Lung (tissue), 12 donors: Measurements from ENCODE around the gene ETV5. TPM values are rescaled to one million over a fixed set of nuclear protein-coding genes. Genes with fewer than 3 reads are reported as not detected.

Experiments used
- ATAC-seq: fragments of 200-7000 bp; cut with Tn5 transposase; one replicate; pipeline ENCODE4 v1.9.1; 2020; ENCODE audit warnings: moderate number of reproducible peaks; ENCODE audit not compliant: insufficient read depth, low FRiP score
- DNase-seq, 3 donors: peaks; one replicate each; pipeline ENCODE4 v3.0.0-alpha.2; 2013 to 2017
- H3K27ac ChIP-seq, 2 donors: one replicate each; pipeline ENCODE4 v1.5.1; 2013; ENCODE audit warnings: mild to moderate bottlenecking in 2 of 2, moderate library complexity in 2 of 2, control low read depth in 1 of 2, inconsistent platforms in 1 of 2, low read depth in 1 of 2, low read length in 1 of 2
- H3K27me3 ChIP-seq, 3 donors: one replicate each; pipeline ENCODE4 v1.5.1; 2013; ENCODE audit warnings: low read length in 2 of 3; ENCODE audit not compliant: control insufficient read depth in 3 of 3, insufficient read depth in 3 of 3
- H3K36me3 ChIP-seq, 4 donors: one replicate each; pipeline ENCODE4 v1.5.1; 2013; ENCODE audit warnings: low read length in 4 of 4, mild to moderate bottlenecking in 1 of 4, moderate library complexity in 1 of 4; ENCODE audit not compliant: control insufficient read depth in 4 of 4, insufficient read depth in 4 of 4
- H3K4me1 ChIP-seq, 5 donors: one replicate each; pipeline ENCODE4 v1.5.1; 2013; ENCODE audit warnings: low read length in 5 of 5, mild to moderate bottlenecking in 2 of 5, moderate library complexity in 1 of 5; ENCODE audit not compliant: control insufficient read depth in 5 of 5, insufficient read depth in 5 of 5
- H3K4me3 ChIP-seq: one replicate; pipeline ENCODE4 v1.5.1; 2013; ENCODE audit warnings: mild to moderate bottlenecking, control low read depth, moderate library complexity
- H3K9ac ChIP-seq, 2 donors: one replicate each; pipeline ENCODE4 v1.5.1; 2013; ENCODE audit warnings: low read length in 2 of 2, control low read depth in 1 of 2; ENCODE audit not compliant: insufficient read depth in 1 of 2
- H3K9me3 ChIP-seq, 4 donors: one replicate each; pipeline ENCODE4 v1.5.1; 2013; ENCODE audit warnings: low read length in 3 of 4, mild to moderate bottlenecking in 1 of 4, moderate library complexity in 1 of 4; ENCODE audit not compliant: control insufficient read depth in 4 of 4, insufficient read depth in 3 of 4
- CTCF ChIP-seq: IDR thresholded peaks from 2 replicates; pipeline ENCODE4 v1.5.1; 2012; ENCODE audit warnings: mild to moderate bottlenecking; ENCODE audit errors: control extremely low read depth, extremely low read depth
- WGBS, 2 donors: extraction: QIAGEN DNeasy Blood & Tissue Kit; methylation state at CpG; one replicate each; pipeline ENCODE4 v1.1.7; 2013; 5-methylcytosine and 5-hydroxymethylcytosine counted together
- polyA plus RNA-seq, 2 donors: library from polyadenylated mRNA; stranded (reverse); fragments of 200-250 nt; gene quantifications; one replicate each; pipeline ENCODE4 v1.2.1, GENCODE V29; 2013
- total RNA-seq, 2 donors: library from RNA; depleted of rRNA in 1 of 2; stranded (reverse); fragments of >200 nt in 1 of 2; gene quantifications; one replicate each; pipeline ENCODE4 v1.2.1, GENCODE V29; 2014 to 2021
- donor health status: control.
- donor health status: control.
- donor health status: Bipolar disorder and iron deficiency.
- donor health status: healthy.
- donor health status: DM: yes; HTN: yes; CAD: no.

ETV5 gene
- total and polyA plus RNA-seq, 4 donors, result 12.5 to 53.9 (median 23.0) TPM

GRCh38 chr3:186082150-186082549 is 26.7 kb downstream of the ETV5 start:
- no peak overlapping the region for H3K27ac ChIP-seq

GRCh38 chr3:186081678-186082077 is 27.2 kb downstream of the ETV5 start:
- Histone ChIP-seq H3K27me3 (no peaks in the 10 kb centered on the region), H3K4me3 (no peak overlapping the region), H3K4me1 (peaks cover 0 to 18% (median 0%) of the 10 kb centered on the region in 5 donors), H3K9me3 (no peaks in the 10 kb centered on the region), H3K9ac (no peak overlapping the region), H3K36me3 (peaks cover 0 to 12% (median 7%) of the 10 kb centered on the region in 4 donors), H3K27ac (no peak overlapping the region)
- DNase-seq (no peak), ATAC-seq (no peak)
- WGBS, 2 donors, result 70 to 86% methylated on average over 2 of the region's 2 CpGs
- no peak for TF ChIP-seq CTCF

More at GRCh38 chr3:186082150-186082549, 26.7 kb downstream of the ETV5 start:
- Histone ChIP-seq H3K9ac (no peak overlapping the region), H3K27me3 (no peaks in the 10 kb centered on the region), H3K9me3 (no peaks in the 10 kb centered on the region), H3K4me1 (peaks cover 0 to 18% (median 0%) of the 10 kb centered on the region in 5 donors), H3K4me3 (no peak overlapping the region), H3K36me3 (peaks cover 0 to 12% (median 4%) of the 10 kb centered on the region in 4 donors)
- no peak for ATAC-seq
- no peak for DNase-seq
- 93 to 96% methylated on average over 8 of the region's 8 CpGs for WGBS, 2 donors
- no peak for TF ChIP-seq CTCF

- ATAC-seq, result no peak
- 68 to 80% methylated on average over 5 of the region's 5 CpGs for WGBS, 2 donors
These were observed 27.9 kb downstream of the ETV5 start for GRCh38 chr3:186080849-186081438.

More at GRCh38 chr3:186080849-186081438, 27.9 kb downstream of the ETV5 start:
- peaks cover 0 to 18% (median 0%) of the 10 kb centered on the region in 5 donors for H3K4me1 ChIP-seq
- no peak for TF ChIP-seq CTCF
- no peaks in the 10 kb centered on the region for H3K27me3 ChIP-seq
- no peak overlapping the region for H3K27ac ChIP-seq
- H3K36me3 ChIP-seq, result peaks cover 0 to 18% (median 7%) of the 10 kb centered on the region in 4 donors
- no peak overlapping the region for H3K4me3 ChIP-seq
- no peaks in the 10 kb centered on the region for H3K9me3 ChIP-seq
- no peak for DNase-seq
- no peak overlapping the region for H3K9ac ChIP-seq
